Measurements from ENCODE around the gene BDNF. TPM values are rescaled to one million over a fixed set of nuclear protein-coding genes. Genes with fewer than 3 reads are reported as not detected.

The BDNF gene
- total and polyA plus RNA-seq, 2 of the 8 experiments (the other 6 are each of a cell fraction or from before 2014, with no cell fraction given): 2.4 to 5.4 TPM

DNA sequence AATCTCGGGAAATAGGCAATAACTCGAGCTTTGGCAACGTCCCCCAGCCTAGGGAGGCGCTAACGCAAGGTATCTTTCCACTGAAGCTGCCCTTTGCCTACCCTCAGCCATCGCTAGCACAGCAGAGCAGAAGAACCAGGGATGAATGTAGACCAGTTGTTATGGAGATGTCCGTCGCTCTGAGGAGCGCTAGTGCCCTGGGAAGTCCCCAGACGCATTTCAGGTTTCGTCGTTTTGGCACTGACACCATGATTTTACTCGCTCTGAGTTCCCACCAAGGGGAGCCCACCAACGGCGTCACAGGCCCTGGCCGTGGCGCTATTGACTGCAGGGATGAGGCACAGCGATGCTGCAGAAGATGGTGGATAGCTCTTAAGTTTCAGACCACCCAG lies 22.7 kb upstream of the BDNF start (continued):
- TF ChIP-seq MAFK (IDR thresholded peaks at IDR 0.05; ENCODE audit: low read depth, low read length): no peak
- no peak for TF ChIP-seq HDAC2 (IDR thresholded peaks at IDR 0.05; ENCODE audit: borderline replicate concordance in 1 of 2, low read depth in 2 of 2, low read length in 2 of 2)
- no peak for TF ChIP-seq SUZ12 (IDR thresholded peaks at IDR 0.05; ENCODE audit: low read length)
- peak; percentile 45 for TF ChIP-seq TAF1 (IDR thresholded peaks at IDR 0.05; ENCODE audit: low read depth, low read length)
- no peak for TF ChIP-seq ZNF274 (IDR thresholded peaks at IDR 0.05; ENCODE audit: borderline replicate concordance, extremely low read depth, low read length)
- peak in 1 of 2 experiments; percentile 35; a peak in 1 of 3 replicates for TF ChIP-seq POLR2A (IDR thresholded peaks at IDR 0.05; ENCODE audit: control extremely low read depth in 1 of 2, low read depth in 2 of 2, low read length in 2 of 2)
